HepG2 (cell line): Measurements from ENCODE around the gene ENTPD7. TPM values are rescaled to one million over a fixed set of nuclear protein-coding genes. Genes with fewer than 3 reads are reported as not detected.

ENCODE experiments used
- CBFB ChIP-seq: sonication (generic); formaldehyde crosslinking; IDR thresholded peaks from 2 replicates; pipeline ENCODE4 v1.4.0; 2020; ENCODE audit warnings: missing genetic modification reagents
- DNMT3B ChIP-seq: conservative IDR thresholded peaks from 2 replicates; pipeline ENCODE4 v1.6.1; 2016; ENCODE audit warnings: missing biosample characterization, control low read depth
- KIAA2018 ChIP-seq: sonication (generic); formaldehyde crosslinking; IDR thresholded peaks from 2 replicates; pipeline ENCODE4 v1.5.0; 2020; ENCODE audit warnings: mild to moderate bottlenecking, missing genetic modification reagents, borderline replicate concordance
- NFYC ChIP-seq: IDR thresholded peaks from 2 replicates; pipeline ENCODE4 v1.6.1; 2016; ENCODE audit warnings: missing genetic modification reagents, missing compliant biosample characterization
- ZMAT3 ChIP-seq: sonication (generic); formaldehyde crosslinking; conservative IDR thresholded peaks from 2 replicates; pipeline ENCODE4 v1.7.0; 2021; ENCODE audit warnings: missing genetic modification reagents
- ZNF747 ChIP-seq: sonication (generic); formaldehyde crosslinking; IDR thresholded peaks from 2 replicates; pipeline ENCODE4 v1.8.1; 2023; ENCODE audit warnings: missing genetic modification reagents, mild to moderate bottlenecking, borderline replicate concordance
- polyA plus RNA-seq, 8 experiments: library from polyadenylated mRNA; depleted of rRNA in 3 of 8; stranded (reverse) in 7 of 8; unstranded in 1 of 8; fragments of >200 nt; fragmentation: Illumina TruSeq in 4 of 8; extraction: Trizol in 4 of 8; gene quantifications; 2 replicates each; pipeline versions ENCODE4 v1.2.1 to v1.2.3, GENCODE V29; 2011 to 2016; ENCODE audit warnings: low read depth in 4 of 8, missing spikeins in 1 of 8, mixed read lengths in 1 of 8; ENCODE audit not compliant: insufficient read depth in 1 of 8
- total RNA-seq, 5 experiments: library from RNA; depleted of rRNA; stranded (reverse); fragments of >200 nt; fragmentation: Illumina TruSeq; extraction: Trizol; gene quantifications; 2 replicates each; pipeline ENCODE4 v1.2.3, GENCODE V29; 2016; ENCODE audit warnings: low read depth in 1 of 5
- TF ChIP-seq, protein P1 (sequence below): IDR thresholded peaks from 2 replicates; pipeline ENCODE4 v1.6.1; 2018; ENCODE audit warnings: missing genetic modification reagents, mild to moderate bottlenecking, missing compliant biosample characterization
- TF ChIP-seq, protein P2 (sequence below): sonication (generic); formaldehyde crosslinking; IDR thresholded peaks from 2 replicates; pipeline ENCODE4 v1.8.0; 2022; ENCODE audit warnings: mild to moderate bottlenecking, missing genetic modification reagents, borderline replicate concordance
- TF ChIP-seq, protein P3 (sequence below): IDR thresholded peaks from 2 replicates; pipeline ENCODE4 v1.6.1; 2016; ENCODE audit warnings: low read depth
- TF ChIP-seq, protein P4 (sequence below): IDR thresholded peaks from 2 replicates; pipeline ENCODE4 v1.6.1; 2012; ENCODE audit warnings: low read length, improper control_type of control experiment

ENTPD7 gene
- total and polyA plus RNA-seq, 2 of the 13 experiments (the other 11 are each of a cell fraction or from before 2014, with no cell fraction given) = 7.6 to 36.5 TPM

GRCh38 chr10:99621454-99622251 is 37.7 kb upstream of the ENTPD7 start (continued):
- TF ChIP-seq NFYC (CRISPR knock-in tag) (no peak), KIAA2018 (no peak), ZNF747 (no peak), DNMT3B (CRISPR knock-in tag) (no peak; the same call in 1 of the 2 replicates), CBFB (no peak), ZMAT3 (CRISPR knock-in tag) (no peak)
- TF ChIP-seq, protein P1, sequence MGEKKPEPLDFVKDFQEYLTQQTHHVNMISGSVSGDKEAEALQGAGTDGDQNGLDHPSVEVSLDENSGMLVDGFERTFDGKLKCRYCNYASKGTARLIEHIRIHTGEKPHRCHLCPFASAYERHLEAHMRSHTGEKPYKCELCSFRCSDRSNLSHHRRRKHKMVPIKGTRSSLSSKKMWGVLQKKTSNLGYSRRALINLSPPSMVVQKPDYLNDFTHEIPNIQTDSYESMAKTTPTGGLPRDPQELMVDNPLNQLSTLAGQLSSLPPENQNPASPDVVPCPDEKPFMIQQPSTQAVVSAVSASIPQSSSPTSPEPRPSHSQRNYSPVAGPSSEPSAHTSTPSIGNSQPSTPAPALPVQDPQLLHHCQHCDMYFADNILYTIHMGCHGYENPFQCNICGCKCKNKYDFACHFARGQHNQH = no peak
- TF ChIP-seq, protein P2, sequence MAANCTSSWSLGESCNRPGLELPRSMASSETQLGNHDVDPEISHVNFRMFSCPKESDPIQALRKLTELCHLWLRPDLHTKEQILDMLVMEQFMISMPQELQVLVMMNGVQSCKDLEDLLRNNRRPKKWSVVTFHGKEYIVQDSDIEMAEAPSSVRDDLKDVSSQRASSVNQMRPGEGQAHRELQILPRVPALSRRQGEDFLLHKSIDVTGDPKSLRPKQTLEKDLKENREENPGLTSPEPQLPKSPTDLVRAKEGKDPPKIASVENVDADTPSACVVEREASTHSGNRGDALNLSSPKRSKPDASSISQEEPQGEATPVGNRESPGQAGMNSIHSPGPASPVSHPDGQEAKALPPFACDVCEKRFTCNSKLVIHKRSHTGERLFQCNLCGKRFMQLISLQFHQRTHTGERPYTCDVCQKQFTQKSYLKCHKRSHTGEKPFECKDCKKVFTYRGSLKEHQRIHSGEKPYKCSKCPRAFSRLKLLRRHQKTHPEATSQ = peak; percentile 58; the same call in 1 of the 2 replicates
- TF ChIP-seq, protein P3, sequence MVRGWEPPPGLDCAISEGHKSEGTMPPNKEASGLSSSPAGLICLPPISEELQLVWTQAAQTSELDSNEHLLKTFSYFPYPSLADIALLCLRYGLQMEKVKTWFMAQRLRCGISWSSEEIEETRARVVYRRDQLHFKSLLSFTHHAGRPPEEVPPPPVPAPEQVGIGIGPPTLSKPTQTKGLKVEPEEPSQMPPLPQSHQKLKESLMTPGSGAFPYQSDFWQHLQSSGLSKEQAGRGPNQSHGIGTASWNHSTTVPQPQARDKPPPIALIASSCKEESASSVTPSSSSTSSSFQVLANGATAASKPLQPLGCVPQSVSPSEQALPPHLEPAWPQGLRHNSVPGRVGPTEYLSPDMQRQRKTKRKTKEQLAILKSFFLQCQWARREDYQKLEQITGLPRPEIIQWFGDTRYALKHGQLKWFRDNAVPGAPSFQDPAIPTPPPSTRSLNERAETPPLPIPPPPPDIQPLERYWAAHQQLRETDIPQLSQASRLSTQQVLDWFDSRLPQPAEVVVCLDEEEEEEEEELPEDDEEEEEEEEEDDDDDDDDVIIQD (CRISPR knock-in tag) = no peak
- TF ChIP-seq, protein P4, sequence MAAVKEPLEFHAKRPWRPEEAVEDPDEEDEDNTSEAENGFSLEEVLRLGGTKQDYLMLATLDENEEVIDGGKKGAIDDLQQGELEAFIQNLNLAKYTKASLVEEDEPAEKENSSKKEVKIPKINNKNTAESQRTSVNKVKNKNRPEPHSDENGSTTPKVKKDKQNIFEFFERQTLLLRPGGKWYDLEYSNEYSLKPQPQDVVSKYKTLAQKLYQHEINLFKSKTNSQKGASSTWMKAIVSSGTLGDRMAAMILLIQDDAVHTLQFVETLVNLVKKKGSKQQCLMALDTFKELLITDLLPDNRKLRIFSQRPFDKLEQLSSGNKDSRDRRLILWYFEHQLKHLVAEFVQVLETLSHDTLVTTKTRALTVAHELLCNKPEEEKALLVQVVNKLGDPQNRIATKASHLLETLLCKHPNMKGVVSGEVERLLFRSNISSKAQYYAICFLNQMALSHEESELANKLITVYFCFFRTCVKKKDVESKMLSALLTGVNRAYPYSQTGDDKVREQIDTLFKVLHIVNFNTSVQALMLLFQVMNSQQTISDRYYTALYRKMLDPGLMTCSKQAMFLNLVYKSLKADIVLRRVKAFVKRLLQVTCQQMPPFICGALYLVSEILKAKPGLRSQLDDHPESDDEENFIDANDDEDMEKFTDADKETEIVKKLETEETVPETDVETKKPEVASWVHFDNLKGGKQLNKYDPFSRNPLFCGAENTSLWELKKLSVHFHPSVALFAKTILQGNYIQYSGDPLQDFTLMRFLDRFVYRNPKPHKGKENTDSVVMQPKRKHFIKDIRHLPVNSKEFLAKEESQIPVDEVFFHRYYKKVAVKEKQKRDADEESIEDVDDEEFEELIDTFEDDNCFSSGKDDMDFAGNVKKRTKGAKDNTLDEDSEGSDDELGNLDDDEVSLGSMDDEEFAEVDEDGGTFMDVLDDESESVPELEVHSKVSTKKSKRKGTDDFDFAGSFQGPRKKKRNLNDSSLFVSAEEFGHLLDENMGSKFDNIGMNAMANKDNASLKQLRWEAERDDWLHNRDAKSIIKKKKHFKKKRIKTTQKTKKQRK = no peak
